Prostate gland (tissue), 2 donors: ENCODE results near the gene RAPGEF2.

ENCODE experiments used
- CTCF ChIP-seq, 4 experiments: fragments of 200-600 bp in 2 of 4; fragments of 450-650 bp in 2 of 4; sonication (generic) in 2 of 4; IDR thresholded peaks; 1 replicate in 3 of 4; 2 replicates in 1 of 4; pipeline ENCODE4 v1.5.1; 2016 to 2019; ENCODE audit warnings: antibody characterized with exemption in 4 of 4, mild to moderate bottlenecking in 2 of 4, moderate library complexity in 2 of 4
- POLR2A ChIP-seq: fragments of 450-650 bp; IDR thresholded peaks from one replicate; pipeline ENCODE4 v1.6.1; 2016; ENCODE audit warnings: antibody characterized with exemption, mild to moderate bottlenecking
- POLR2AphosphoS5 ChIP-seq: sonication (generic); formaldehyde crosslinking; IDR thresholded peaks from one replicate; pipeline ENCODE4 v1.6.1; 2017; ENCODE audit warnings: antibody characterized with exemption

DNA sequence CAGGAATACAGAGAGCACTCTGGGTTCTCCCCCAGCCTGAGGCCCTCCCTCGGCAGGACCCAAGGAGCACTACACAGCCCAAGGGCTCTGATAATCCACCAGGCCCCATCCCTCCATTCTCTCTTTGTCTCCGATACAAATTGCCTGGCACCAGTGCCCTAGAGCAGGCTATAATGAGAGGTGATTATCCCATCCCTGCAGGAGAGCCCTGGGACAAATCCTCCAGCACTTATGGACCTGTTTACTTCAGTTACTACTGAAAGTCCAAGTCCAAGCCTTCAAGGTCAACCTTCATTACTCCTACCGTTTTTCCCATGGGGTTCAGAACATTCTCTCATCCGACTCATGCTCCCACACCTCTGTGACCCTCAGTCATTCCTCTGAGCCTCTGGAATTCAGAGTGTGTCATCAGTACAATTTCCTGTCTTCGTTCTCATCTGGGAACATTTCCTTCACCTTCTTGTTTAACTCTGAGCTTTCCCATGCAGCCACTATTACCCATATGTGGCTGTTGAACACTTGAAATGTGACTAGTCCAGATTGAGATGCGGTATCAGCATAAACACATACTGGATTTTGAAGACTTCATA is 299.0 kb downstream of the RAPGEF2 start:
- TF ChIP-seq CTCF (IDR thresholded peaks at IDR 0.05) (no peak), POLR2A (no peak), POLR2AphosphoS5 (no peak)
